ENCODE data around the gene RNF111. TPM values are rescaled to one million over a fixed set of nuclear protein-coding genes. Genes with fewer than 3 reads are reported as not detected.

Gene RNF111
- total RNA-seq, 1 donor, result 21.4 TPM

GRCh38 chr15:59131456-59131855 is 144.0 kb downstream of the RNF111 start:
- Histone ChIP-seq H3K27ac (ENCODE audit: low read depth, low read length) (no peak overlapping the region), H3K36me3 (ENCODE audit: insufficient read depth, low read length) (peaks cover 55% of the 10 kb centered on the region), H3K79me2 (ENCODE audit: insufficient read depth, low read length) (peaks cover 44% of the 10 kb centered on the region), H2AFZ (ENCODE audit: low read length) (no peak overlapping the region), H3K4me2 (ENCODE audit: insufficient read depth, low read length) (no peak overlapping the region), H3K4me1 (ENCODE audit: insufficient read depth, low read length) (no peaks in the 10 kb centered on the region), H3K4me3 (ENCODE audit: insufficient read depth, low read length) (no peak overlapping the region), H3K9me3 (ENCODE audit: low read depth, low read length) (no peaks in the 10 kb centered on the region), H4K20me1 (ENCODE audit: insufficient read depth, low read length) (no peaks in the 10 kb centered on the region), H3K27me3 (ENCODE audit: insufficient read depth, low read length) (no peaks in the 10 kb centered on the region)
- TF ChIP-seq CTCF (IDR thresholded peaks at IDR 0.05; ENCODE audit: extremely low read depth, low read depth, low read length), result no peak
- DNase-seq (ENCODE audit: insufficient read length, low spot score, missing footprints), result no peak

DNA sequence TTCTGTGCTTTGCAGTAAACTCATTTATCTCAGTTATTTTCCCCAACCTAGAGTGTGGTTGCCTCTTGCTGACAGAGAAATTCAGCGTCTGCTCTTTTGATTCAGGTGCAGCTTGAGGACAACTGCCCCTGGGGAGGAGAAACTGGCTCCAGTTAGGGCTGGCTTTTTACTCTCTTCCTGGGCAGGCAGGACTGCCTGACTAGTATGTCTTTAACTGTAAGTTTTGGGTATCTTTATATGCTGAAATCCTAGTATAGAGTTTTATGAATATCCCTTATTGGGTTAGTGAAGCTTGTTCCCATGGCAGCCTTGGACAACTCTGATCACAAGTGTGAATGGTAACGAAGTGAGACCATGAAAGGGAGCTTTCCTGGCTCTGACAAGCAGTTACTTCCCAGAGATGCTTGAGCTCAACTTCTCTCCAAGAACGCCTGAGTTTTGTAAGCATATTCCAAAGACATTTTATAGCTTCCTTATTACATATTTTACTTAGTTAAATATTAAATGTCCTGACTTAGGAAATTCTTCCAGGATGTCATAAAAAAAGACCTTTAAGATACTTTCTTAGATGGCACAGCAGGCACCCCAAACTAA is 144.6 kb downstream of the RNF111 start:
- Histone ChIP-seq H3K79me2 (ENCODE audit: insufficient read depth, low read length) (peaks cover 44% of the 10 kb centered on the region), H2AFZ (ENCODE audit: low read length) (no peak overlapping the region), H3K9me3 (ENCODE audit: low read depth, low read length) (no peaks in the 10 kb centered on the region), H3K27me3 (ENCODE audit: insufficient read depth, low read length) (no peaks in the 10 kb centered on the region), H3K4me3 (ENCODE audit: insufficient read depth, low read length) (no peak overlapping the region), H3K36me3 (ENCODE audit: insufficient read depth, low read length) (peaks cover 62% of the 10 kb centered on the region), H3K27ac (ENCODE audit: low read depth, low read length) (no peak overlapping the region), H3K4me1 (ENCODE audit: insufficient read depth, low read length) (no peaks in the 10 kb centered on the region), H4K20me1 (ENCODE audit: insufficient read depth, low read length) (no peaks in the 10 kb centered on the region), H3K4me2 (ENCODE audit: insufficient read depth, low read length) (no peak overlapping the region)
- no peak for TF ChIP-seq CTCF (IDR thresholded peaks at IDR 0.05; ENCODE audit: extremely low read depth, low read depth, low read length)
- no peak for DNase-seq (ENCODE audit: insufficient read length, low spot score, missing footprints)

- no peaks in the 10 kb centered on the region for H3K4me1 ChIP-seq (ENCODE audit: insufficient read depth, low read length)
- H3K4me2 ChIP-seq (ENCODE audit: insufficient read depth, low read length), result no peak overlapping the region
- H3K9me3 ChIP-seq (ENCODE audit: low read depth, low read length), result no peaks in the 10 kb centered on the region
- DNase-seq (ENCODE audit: insufficient read length, low spot score, missing footprints), result no peak
- H3K4me3 ChIP-seq (ENCODE audit: insufficient read depth, low read length), result no peak overlapping the region
- no peak for TF ChIP-seq CTCF (IDR thresholded peaks at IDR 0.05; ENCODE audit: extremely low read depth, low read depth, low read length)
- peaks cover 40% of the 10 kb centered on the region for H3K79me2 ChIP-seq (ENCODE audit: insufficient read depth, low read length)
- no peaks in the 10 kb centered on the region for H3K27me3 ChIP-seq (ENCODE audit: insufficient read depth, low read length)
- H3K27ac ChIP-seq (ENCODE audit: low read depth, low read length), result no peak overlapping the region
- H3K36me3 ChIP-seq (ENCODE audit: insufficient read depth, low read length), result peaks cover 76% of the 10 kb centered on the region
- no peaks in the 10 kb centered on the region for H4K20me1 ChIP-seq (ENCODE audit: insufficient read depth, low read length)
- no peak overlapping the region for H2AFZ ChIP-seq (ENCODE audit: low read length)
Measured at GRCh38 chr15:59133929-59134427, 146.5 kb downstream of the RNF111 start.

GRCh38 chr15:59137566-59137965 is 150.1 kb downstream of the RNF111 start:
- peaks cover 10% of the 10 kb centered on the region for H3K79me2 ChIP-seq (ENCODE audit: insufficient read depth, low read length)
- TF ChIP-seq CTCF (IDR thresholded peaks at IDR 0.05; ENCODE audit: extremely low read depth, low read depth, low read length), result no peak
- H4K20me1 ChIP-seq (ENCODE audit: insufficient read depth, low read length), result no peaks in the 10 kb centered on the region
- DNase-seq (ENCODE audit: insufficient read length, low spot score, missing footprints), result no peak
- no peaks in the 10 kb centered on the region for H3K9me3 ChIP-seq (ENCODE audit: low read depth, low read length)
- no peak overlapping the region for H3K4me2 ChIP-seq (ENCODE audit: insufficient read depth, low read length)
- H3K36me3 ChIP-seq (ENCODE audit: insufficient read depth, low read length), result peaks cover 79% of the 10 kb centered on the region
- H2AFZ ChIP-seq (ENCODE audit: low read length), result no peak overlapping the region
- no peaks in the 10 kb centered on the region for H3K4me1 ChIP-seq (ENCODE audit: insufficient read depth, low read length)
- H3K4me3 ChIP-seq (ENCODE audit: insufficient read depth, low read length), result no peak overlapping the region
- no peaks in the 10 kb centered on the region for H3K27me3 ChIP-seq (ENCODE audit: insufficient read depth, low read length)
- no peak overlapping the region for H3K27ac ChIP-seq (ENCODE audit: low read depth, low read length)

Measured in osteoblast (primary cell).